Lower leg skin (tissue), 4 donors: ENCODE data around the gene TTC21B. TPM values are rescaled to one million over a fixed set of nuclear protein-coding genes. Genes with fewer than 3 reads are reported as not detected.
A peak's percentile ranks its signal among the peaks of the same experiment; 100 is the strongest.

Source experiments
- DNase-seq, 2 donors: peaks; one replicate each; pipeline ENCODE4 v3.0.0-alpha.2; 2019; ENCODE audit warnings: low spot score in 2 of 2
- H3K4me3 ChIP-seq: fragments of 200-600 bp; sonication (generic); 2 replicates; pipeline ENCODE4 v1.5.1; 2017; ENCODE audit warnings: mild to moderate bottlenecking, low read depth; ENCODE audit not compliant: poor library complexity, severe bottlenecking
- CTCF ChIP-seq, 3 donors: fragments of 450-650 bp; IDR thresholded peaks; one replicate each; pipeline ENCODE4 v1.5.1; 2016; ENCODE audit warnings: antibody characterized with exemption in 3 of 3, mild to moderate bottlenecking in 3 of 3, moderate library complexity in 2 of 3
- POLR2A ChIP-seq, 2 donors: fragments of 450-650 bp; IDR thresholded peaks; one replicate each; pipeline ENCODE4 v1.6.1; 2016 to 2017; ENCODE audit warnings: antibody characterized with exemption in 2 of 2, mild to moderate bottlenecking in 1 of 2, moderate library complexity in 1 of 2
- WGBS, 2 donors: methylation state at CpG; one replicate each; pipeline ENCODE4 v1.1.5; 2018; 5-methylcytosine and 5-hydroxymethylcytosine counted together
- intact Hi-C: fragments of 100-400 bp; cut with DNase I; formaldehyde crosslinking; loops from one replicate; pipeline ENCODE4 v1.15.0; 2023; ENCODE audit warnings: low total_unique reads
- total RNA-seq, 4 donors: library from RNA; depleted of rRNA; stranded (reverse); fragments of >200 nt; gene quantifications; one replicate each; pipeline ENCODE4 v1.1.0, GENCODE V29; 2016

TTC21B gene
- total RNA-seq, 4 donors from 2014 or later, result 18.5 to 30.2 (median 29.5) TPM

GRCh38 chr2:165957030-165957675 is 3.6 kb upstream of the TTC21B start:
- TF ChIP-seq POLR2A (IDR thresholded peaks at IDR 0.05) (no peak), CTCF (IDR thresholded peaks at IDR 0.05) (no peak)
- no peak overlapping the region for H3K4me3 ChIP-seq
- intact Hi-C loops, result loop anchor here (10.0 kb wide), 1 partner anchor 168 kb away; the partner anchor contains the start of gene SCN1A
- 91 to 96% methylated on average over 49 to 60 of the region's 60 CpGs for WGBS, 2 donors
- DNase-seq, result no peak

GRCh38 chr2:165953306-165953654 is 296 bp downstream of the TTC21B start:
- intact Hi-C loops, result loop anchor here (10.0 kb wide), 1 partner anchor 172 kb away; the partner anchor contains the start of gene SCN1A
- DNase-seq, result no peak
- WGBS, 2 donors, result 0 to 2% methylated on average over 13 to 19 of the region's 24 CpGs
- no peak for TF ChIP-seq CTCF (IDR thresholded peaks at IDR 0.05)
- TF ChIP-seq POLR2A (IDR thresholded peaks at IDR 0.05), result no peak
- peak overlapping the region; percentile 49 for H3K4me3 ChIP-seq

GRCh38 chr2:165952741-165953211 is 800 bp downstream of the TTC21B start:
- 14 to 15% methylated on average over 4 of the region's 4 CpGs for WGBS, 2 donors
- TF ChIP-seq POLR2A (IDR thresholded peaks at IDR 0.05), result no peak
- no peak for TF ChIP-seq CTCF (IDR thresholded peaks at IDR 0.05)
- DNase-seq, result no peak
- peak overlapping the region; percentile 49 for H3K4me3 ChIP-seq
- intact Hi-C loops, result loop anchor here (10.0 kb wide), 1 partner anchor 172 kb away; the partner anchor contains the start of gene SCN1A

GRCh38 chr2:165952085-165952484 is 1.5 kb downstream of the TTC21B start:
- no peak for DNase-seq
- no peak for TF ChIP-seq POLR2A (IDR thresholded peaks at IDR 0.05)
- no peak for TF ChIP-seq CTCF (IDR thresholded peaks at IDR 0.05)
- whole genome bisulfite sequencing, 2 donors, result 0% methylated on average over 1 of the region's 1 CpG
- H3K4me3 ChIP-seq, result no peak overlapping the region
- intact Hi-C loops, result loop anchor here (10.0 kb wide), 1 partner anchor 173 kb away; the partner anchor contains the start of gene SCN1A

- TF ChIP-seq CTCF (IDR thresholded peaks at IDR 0.05) (no peak), POLR2A (IDR thresholded peaks at IDR 0.05) (no peak)
- intact Hi-C loops, result loop anchor here (10.0 kb wide), 1 partner anchor 174 kb away; the partner anchor contains the start of gene SCN1A
- H3K4me3 ChIP-seq, result no peak overlapping the region
- WGBS, 2 donors, result 93 to 95% methylated on average over 3 of the region's 3 CpGs
- DNase-seq, result no peak
Observed at GRCh38 chr2:165950438-165950837, 3.1 kb downstream of the TTC21B start.
